HCT116 (cell line): ENCODE data around the gene ZNF699. TPM values are rescaled to one million over a fixed set of nuclear protein-coding genes. Genes with fewer than 3 reads are reported as not detected.

ENCODE experiments used
- ATAC-seq: fragments of 200-7000 bp; cut with Tn5 transposase; 2 replicates; pipeline ENCODE4 v1.9.1; 2020; ENCODE audit warnings: mild to moderate bottlenecking, moderate library complexity
- BruUV-seq: library from RNA; stranded (reverse); fragments of 400-500 nt; replicated peaks from 2 replicates; lab custom pipeline; 2021; lab: Mats Ljungman, UMichigan
- CTCF ChIA-PET: fragments of 300-600 bp; sonication (Branson Sonifier 250); formaldehyde crosslinking; loops from one replicate; lab custom pipeline; 2021; ENCODE audit warnings: antibody characterized with exemption; lab: Charles Lee
- POLR2A ChIA-PET: fragments of 300-600, 350-600 bp; sonication (Branson Sonifier 250); formaldehyde crosslinking; loops from one replicate; lab custom pipeline; 2021; ENCODE audit warnings: antibody characterized with exemption; lab: Charles Lee
- RAD21 ChIA-PET, 2 experiments: fragments of 300-600 bp; sonication (Branson Sonifier 250); formaldehyde crosslinking; loops; one replicate each; lab custom pipeline; 2023; ENCODE audit warnings: low total read pairs in 2 of 2; ENCODE audit not compliant: uncharacterized antibody in 2 of 2, unreplicated experiment in 2 of 2, low non-redundant PET in 1 of 2; lab: Charles Lee
- DNase-seq: peaks from one replicate; pipeline ENCODE4 v3.0.0-alpha.2; 2010; ENCODE audit warnings: low read depth, low spot score
- H2AFZ ChIP-seq: fragments of 200-600 bp; shearing (Covaris generic), sonication (generic); 2 replicates; pipeline ENCODE4 v1.6.1; 2017; ENCODE audit warnings: low read depth, mixed run types, mixed read lengths, antibody characterized with exemption, low read length; ENCODE audit not compliant: poor library complexity, severe bottlenecking
- H3K27ac ChIP-seq: 2 replicates; pipeline ENCODE4 v1.5.1; 2012; ENCODE audit warnings: low read depth, low read length
- H3K27me3 ChIP-seq: fragments of 200-600 bp; sonication (generic); 2 replicates; pipeline ENCODE4 v1.6.1; 2016; ENCODE audit warnings: mixed run types, low read length, mixed read lengths; ENCODE audit not compliant: insufficient read depth
- H3K36me3 ChIP-seq, 2 experiments: fragments of 200-500 bp in 1 of 2; fragments of 200-600 bp in 1 of 2; sonication (Bioruptor generic) in 1 of 2; sonication (generic) in 1 of 2; 2 replicates each; pipeline versions ENCODE4 v1.5.1 to v1.6.1; 2014 to 2016; ENCODE audit warnings: low read length in 2 of 2, inconsistent platforms in 1 of 2, mixed read lengths in 1 of 2, mixed run types in 1 of 2; ENCODE audit not compliant: insufficient read depth in 2 of 2, control insufficient read depth in 1 of 2
- H3K4me1 ChIP-seq, 2 experiments: fragments of 200-600 bp in 1 of 2; sonication (generic) in 1 of 2; 2 replicates each; pipeline versions ENCODE4 v1.5.1 to v1.6.1; 2012 to 2017; ENCODE audit warnings: low read length in 2 of 2, inconsistent platforms in 1 of 2, mild to moderate bottlenecking in 1 of 2, mixed read lengths in 1 of 2, mixed run types in 1 of 2, moderate library complexity in 1 of 2; ENCODE audit not compliant: insufficient read depth in 2 of 2, control insufficient read depth in 1 of 2
- H3K4me2 ChIP-seq: fragments of 200-600 bp; sonication (generic); 2 replicates; pipeline ENCODE4 v1.6.1; 2017; ENCODE audit warnings: mixed run types, low read length, mixed read lengths
- H3K4me3 ChIP-seq, 2 experiments: fragments of 200-600 bp in 1 of 2; sonication (generic) in 1 of 2; replicated peaks in 1 of 2; 2 replicates each; pipeline ENCODE4 v1.5.1; 2011 to 2016; ENCODE audit warnings: low read length in 2 of 2, control low read depth in 1 of 2, low read depth in 1 of 2, mild to moderate bottlenecking in 1 of 2, mixed read lengths in 1 of 2, mixed run types in 1 of 2
- H3K79me2 ChIP-seq: fragments of 200-600 bp; sonication (generic); 2 replicates; pipeline ENCODE4 v1.6.1; 2017; ENCODE audit warnings: mild to moderate bottlenecking, mixed run types, low read length, moderate library complexity, mixed read lengths; ENCODE audit not compliant: insufficient read depth
- H3K9ac ChIP-seq: fragments of 200-600 bp; sonication (generic); 2 replicates; pipeline ENCODE4 v1.6.1; 2016; ENCODE audit warnings: low read length, mixed read lengths
- H3K9me2 ChIP-seq: fragments of 200-600 bp; sonication (generic), shearing (Covaris generic); 2 replicates; pipeline ENCODE4 v1.6.1; 2017; ENCODE audit warnings: mixed run types, mild to moderate bottlenecking, moderate library complexity; ENCODE audit not compliant: insufficient read depth
- H3K9me3 ChIP-seq, 2 experiments: fragments of 200-500 bp in 1 of 2; fragments of 200-600 bp in 1 of 2; sonication (Bioruptor generic) in 1 of 2; sonication (generic) in 1 of 2; 2 replicates each; pipeline ENCODE4 v1.6.1; 2014 to 2017; ENCODE audit warnings: low read length in 2 of 2, mixed read lengths in 2 of 2, inconsistent platforms in 1 of 2, low read depth in 1 of 2, mild to moderate bottlenecking in 1 of 2, mixed run types in 1 of 2, moderate library complexity in 1 of 2; ENCODE audit not compliant: control insufficient read depth in 1 of 2, insufficient read depth in 1 of 2
- H4K20me1 ChIP-seq: fragments of 200-600 bp; sonication (generic), shearing (Covaris generic); 2 replicates; pipeline ENCODE4 v1.6.1; 2017; ENCODE audit warnings: mixed run types, mild to moderate bottlenecking, moderate library complexity; ENCODE audit not compliant: insufficient read depth
- EZH2 ChIP-seq: fragments of 200-600 bp; sonication (generic); IDR thresholded peaks from 2 replicates; pipeline ENCODE4 v1.6.1; 2017; ENCODE audit warnings: antibody characterized with exemption, mixed run types
- EZH2phosphoT487 ChIP-seq: fragments of 200-600 bp; IDR thresholded peaks from 2 replicates; pipeline ENCODE4 v1.6.1; 2018; ENCODE audit warnings: antibody characterized with exemption, borderline replicate concordance
- FOSL1 ChIP-seq: IDR thresholded peaks from 2 replicates; pipeline ENCODE4 v1.6.1; 2012; ENCODE audit warnings: low read depth
- POLR2A ChIP-seq: IDR thresholded peaks from 2 replicates; pipeline ENCODE4 v1.7.0; 2011; ENCODE audit warnings: borderline replicate concordance; ENCODE audit not compliant: insufficient read depth, insufficient read length; ENCODE audit errors: extremely low read depth
- POLR2AphosphoS5 ChIP-seq: IDR thresholded peaks from 2 replicates; pipeline ENCODE4 v1.6.1; 2011; ENCODE audit warnings: mild to moderate bottlenecking, low read depth, low read length, moderate library complexity
- RAD21 ChIP-seq: IDR thresholded peaks from 2 replicates; pipeline ENCODE4 v1.6.1; 2012; ENCODE audit warnings: low read depth, mild to moderate bottlenecking
- SP1 ChIP-seq: IDR thresholded peaks from 2 replicates; pipeline ENCODE4 v1.6.1; 2012; ENCODE audit warnings: low read depth
- intact Hi-C: fragments of 100-400 bp; cut with micrococcal nuclease; formaldehyde crosslinking; loops from 2 replicates; pipeline ENCODE4 v1.10.0; 2022
- total RNA-seq: library from RNA; stranded (reverse); gene quantifications from one replicate; pipeline ENCODE4 v1.2.1, GENCODE V29; 2021; ENCODE audit not compliant: unreplicated experiment
- TF ChIP-seq, protein P1 (sequence below), 3 experiments: fragments of 200-600 bp in 1 of 3; sonication (generic) in 1 of 3; IDR thresholded peaks in 2 of 3; conservative IDR thresholded peaks in 1 of 3; 2 replicates each; pipeline ENCODE4 v1.5.1; 2012 to 2017; ENCODE audit warnings: low read depth in 2 of 3, low read length in 2 of 3, antibody characterized with exemption in 1 of 3, borderline replicate concordance in 1 of 3, control low read depth in 1 of 3, mild to moderate bottlenecking in 1 of 3, mixed read lengths in 1 of 3, mixed run types in 1 of 3, moderate library complexity in 1 of 3; ENCODE audit not compliant: insufficient read depth in 1 of 3
- TF ChIP-seq, protein P2 (sequence below): IDR thresholded peaks from 2 replicates; pipeline ENCODE4 v1.6.1; 2012
- TF ChIP-seq, protein P3 (sequence below): IDR thresholded peaks from 2 replicates; pipeline ENCODE4 v1.6.1; 2012; ENCODE audit warnings: low read depth
- TF ChIP-seq, protein P4 (sequence below): IDR thresholded peaks from 2 replicates; pipeline ENCODE4 v1.6.1; 2012

ZNF699 gene
- total RNA-seq, 1 experiment from 2014 or later = 7.8 TPM

DNA sequence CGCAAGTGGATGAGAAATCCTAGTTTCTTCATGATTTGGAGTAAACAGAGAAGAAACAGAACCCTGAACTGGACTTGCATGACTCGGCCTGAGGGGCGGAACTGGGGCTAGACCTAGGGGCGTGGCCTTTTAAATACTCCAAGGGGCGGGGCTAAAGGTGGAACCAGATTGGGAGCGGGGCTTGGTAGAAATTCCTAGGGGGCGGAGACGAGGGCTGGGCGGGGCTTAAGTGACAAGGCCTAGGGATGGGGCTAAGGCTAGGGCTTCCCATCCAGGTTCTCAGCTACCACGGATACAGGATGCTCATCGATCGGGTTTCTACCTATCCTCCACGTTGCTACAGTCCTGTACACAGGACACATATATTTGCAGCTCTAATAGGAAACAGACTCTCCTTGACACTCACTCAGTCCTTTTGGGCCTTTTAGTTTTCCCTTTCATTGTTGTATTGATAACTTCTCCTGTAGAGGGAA is 372 bp upstream of the ZNF699 start:
- ATAC-seq (peak; percentile 88), DNase-seq (peak; percentile 91)
- TF ChIP-seq POLR2AphosphoS5 (no peak), FOSL1 (no peak)
- TF ChIP-seq, protein P1, sequence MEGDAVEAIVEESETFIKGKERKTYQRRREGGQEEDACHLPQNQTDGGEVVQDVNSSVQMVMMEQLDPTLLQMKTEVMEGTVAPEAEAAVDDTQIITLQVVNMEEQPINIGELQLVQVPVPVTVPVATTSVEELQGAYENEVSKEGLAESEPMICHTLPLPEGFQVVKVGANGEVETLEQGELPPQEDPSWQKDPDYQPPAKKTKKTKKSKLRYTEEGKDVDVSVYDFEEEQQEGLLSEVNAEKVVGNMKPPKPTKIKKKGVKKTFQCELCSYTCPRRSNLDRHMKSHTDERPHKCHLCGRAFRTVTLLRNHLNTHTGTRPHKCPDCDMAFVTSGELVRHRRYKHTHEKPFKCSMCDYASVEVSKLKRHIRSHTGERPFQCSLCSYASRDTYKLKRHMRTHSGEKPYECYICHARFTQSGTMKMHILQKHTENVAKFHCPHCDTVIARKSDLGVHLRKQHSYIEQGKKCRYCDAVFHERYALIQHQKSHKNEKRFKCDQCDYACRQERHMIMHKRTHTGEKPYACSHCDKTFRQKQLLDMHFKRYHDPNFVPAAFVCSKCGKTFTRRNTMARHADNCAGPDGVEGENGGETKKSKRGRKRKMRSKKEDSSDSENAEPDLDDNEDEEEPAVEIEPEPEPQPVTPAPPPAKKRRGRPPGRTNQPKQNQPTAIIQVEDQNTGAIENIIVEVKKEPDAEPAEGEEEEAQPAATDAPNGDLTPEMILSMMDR (IDR thresholded peaks at IDR 0.05 in 2 of 3, conservative IDR thresholded peaks at IDR 0.05 in 1 of 3; ENCODE audit: borderline replicate concordance in 1 of 3, insufficient read depth in 1 of 3, low read depth in 2 of 3, low read length in 2 of 3) = no peak
- Histone ChIP-seq H3K9me2 (no peaks in the 10 kb centered on the region), H3K9me3 (peaks cover 4 to 6% of the 10 kb centered on the region in 2 experiments; a peak in 2 of 4 replicates), H3K79me2 (peaks cover 5% of the 10 kb centered on the region; the same call in 1 of the 2 replicates), H3K4me3 (peak overlapping the region; percentile 91 to 95), H3K4me1 (peaks cover 0 to 9% of the 10 kb centered on the region in 2 experiments; a peak in 2 of 4 replicates), H3K27ac (peak overlapping the region; percentile 79), H4K20me1 (no peaks in the 10 kb centered on the region), H3K36me3 (no peaks in the 10 kb centered on the region), H3K4me2 (peak overlapping the region; percentile 93), H3K27me3 (no peaks in the 10 kb centered on the region), H3K9ac (peak overlapping the region; percentile 84), H2AFZ (peak overlapping the region; percentile 96)
- no TSS peak for BruUV-seq
- ChIA-PET CTCF (interaction anchor here (0.7 kb wide), 1 partner anchor 14 kb away, joined by 4 read pairs; the partner anchor contains the start of gene ZNF559), RAD21 (no interaction called here), POLR2A (no interaction called here)
- intact Hi-C loops = loop anchor here (1.0 to 5.0 kb wide), 3 partner anchors 14 to 487 kb away; partner anchors contain the start of genes ZNF317 and ZNF559

DNA sequence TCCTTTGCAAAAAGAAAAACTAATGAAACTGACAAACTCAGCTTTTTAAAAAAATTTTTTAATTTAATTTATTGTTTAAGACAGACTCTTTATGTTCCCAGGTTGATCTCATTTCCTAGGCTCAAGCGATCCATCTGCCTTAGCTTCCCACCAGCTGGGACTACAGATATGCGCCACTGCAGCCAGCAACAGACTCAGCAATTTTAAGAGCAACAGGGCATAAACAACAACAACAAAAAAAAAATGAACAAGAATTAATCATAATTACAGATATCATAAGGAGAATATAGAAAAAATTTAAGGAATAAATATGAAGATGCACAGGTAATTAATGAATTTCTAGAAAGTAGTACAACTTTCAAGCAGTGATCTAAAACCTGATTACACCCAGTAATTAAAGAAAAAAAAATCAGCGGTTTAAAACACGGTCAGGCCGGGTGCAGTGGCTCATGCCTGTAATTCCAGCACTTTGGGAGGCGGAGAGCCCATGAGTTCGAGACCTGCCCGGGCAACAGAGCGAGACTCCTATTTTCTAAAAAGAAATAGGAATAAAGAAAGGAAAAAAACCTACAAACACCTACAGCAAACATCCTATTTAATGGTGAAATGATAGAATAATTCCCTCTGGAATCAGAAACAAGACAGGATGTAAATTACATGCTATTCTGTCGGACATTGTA is 1.4 kb downstream of the ZNF699 start:
- peak overlapping the region; percentile 93 for H3K4me2 ChIP-seq
- CTCF ChIA-PET = no interaction called here
- no peaks in the 10 kb centered on the region for H3K9me2 ChIP-seq
- DNase-seq (no peak), ATAC-seq (no peak)
- H2AFZ ChIP-seq = no peak overlapping the region
- 0 out of 2 replicates have a peak overlapping the region, but pooled peaks have one; percentile 84 for H3K9ac ChIP-seq
- H3K9me3 ChIP-seq = peaks cover 4 to 6% of the 10 kb centered on the region in 2 experiments; a peak in 2 of 4 replicates
- intact Hi-C loops = no loop called here
- H3K36me3 ChIP-seq = peaks cover 0 to 6% of the 10 kb centered on the region in 2 experiments; a peak in 2 of 4 replicates
- POLR2A ChIA-PET = no interaction called here
- peaks cover 0 to 9% of the 10 kb centered on the region in 2 experiments; a peak in 2 of 4 replicates for H3K4me1 ChIP-seq
- no TSS peak for BruUV-seq
- peaks cover 5% of the 10 kb centered on the region; the same call in 1 of the 2 replicates for H3K79me2 ChIP-seq
- peak overlapping the region; percentile 91 to 95 for H3K4me3 ChIP-seq
- H3K27ac ChIP-seq = no peak overlapping the region
- H3K27me3 ChIP-seq = no peaks in the 10 kb centered on the region
- H4K20me1 ChIP-seq = no peaks in the 10 kb centered on the region
- RAD21 ChIA-PET = no interaction called here
- no peak for TF ChIP-seq SP1
- no peak for TF ChIP-seq EZH2
- TF ChIP-seq EZH2phosphoT487 = no peak
- TF ChIP-seq, protein P2, sequence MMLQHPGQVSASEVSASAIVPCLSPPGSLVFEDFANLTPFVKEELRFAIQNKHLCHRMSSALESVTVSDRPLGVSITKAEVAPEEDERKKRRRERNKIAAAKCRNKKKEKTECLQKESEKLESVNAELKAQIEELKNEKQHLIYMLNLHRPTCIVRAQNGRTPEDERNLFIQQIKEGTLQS = no peak
- TF ChIP-seq, protein P3, sequence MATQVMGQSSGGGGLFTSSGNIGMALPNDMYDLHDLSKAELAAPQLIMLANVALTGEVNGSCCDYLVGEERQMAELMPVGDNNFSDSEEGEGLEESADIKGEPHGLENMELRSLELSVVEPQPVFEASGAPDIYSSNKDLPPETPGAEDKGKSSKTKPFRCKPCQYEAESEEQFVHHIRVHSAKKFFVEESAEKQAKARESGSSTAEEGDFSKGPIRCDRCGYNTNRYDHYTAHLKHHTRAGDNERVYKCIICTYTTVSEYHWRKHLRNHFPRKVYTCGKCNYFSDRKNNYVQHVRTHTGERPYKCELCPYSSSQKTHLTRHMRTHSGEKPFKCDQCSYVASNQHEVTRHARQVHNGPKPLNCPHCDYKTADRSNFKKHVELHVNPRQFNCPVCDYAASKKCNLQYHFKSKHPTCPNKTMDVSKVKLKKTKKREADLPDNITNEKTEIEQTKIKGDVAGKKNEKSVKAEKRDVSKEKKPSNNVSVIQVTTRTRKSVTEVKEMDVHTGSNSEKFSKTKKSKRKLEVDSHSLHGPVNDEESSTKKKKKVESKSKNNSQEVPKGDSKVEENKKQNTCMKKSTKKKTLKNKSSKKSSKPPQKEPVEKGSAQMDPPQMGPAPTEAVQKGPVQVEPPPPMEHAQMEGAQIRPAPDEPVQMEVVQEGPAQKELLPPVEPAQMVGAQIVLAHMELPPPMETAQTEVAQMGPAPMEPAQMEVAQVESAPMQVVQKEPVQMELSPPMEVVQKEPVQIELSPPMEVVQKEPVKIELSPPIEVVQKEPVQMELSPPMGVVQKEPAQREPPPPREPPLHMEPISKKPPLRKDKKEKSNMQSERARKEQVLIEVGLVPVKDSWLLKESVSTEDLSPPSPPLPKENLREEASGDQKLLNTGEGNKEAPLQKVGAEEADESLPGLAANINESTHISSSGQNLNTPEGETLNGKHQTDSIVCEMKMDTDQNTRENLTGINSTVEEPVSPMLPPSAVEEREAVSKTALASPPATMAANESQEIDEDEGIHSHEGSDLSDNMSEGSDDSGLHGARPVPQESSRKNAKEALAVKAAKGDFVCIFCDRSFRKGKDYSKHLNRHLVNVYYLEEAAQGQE = no peak
- TF ChIP-seq RAD21 = no peak
- TF ChIP-seq POLR2AphosphoS5 = no peak
- TF ChIP-seq, protein P4, sequence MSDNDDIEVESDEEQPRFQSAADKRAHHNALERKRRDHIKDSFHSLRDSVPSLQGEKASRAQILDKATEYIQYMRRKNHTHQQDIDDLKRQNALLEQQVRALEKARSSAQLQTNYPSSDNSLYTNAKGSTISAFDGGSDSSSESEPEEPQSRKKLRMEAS = no peak
- no peak for TF ChIP-seq POLR2A
